ENCODE data around the gene CTNNA3.

- TF ChIP-seq CTCF (IDR thresholded peaks at IDR 0.05): no peak
- TF ChIP-seq POLR2A (IDR thresholded peaks at IDR 0.05): no peak
These were observed 684 bp upstream of the CTNNA3 start for GRCh38 chr10:67696679-67697078.
